ENCODE data around the gene HARBI1. TPM values are rescaled to one million over a fixed set of nuclear protein-coding genes. Genes with fewer than 3 reads are reported as not detected.

HARBI1 gene
- total and polyA plus RNA-seq, 9 of the 15 experiments (the other 6 are each of a cell fraction or from before 2014, with no cell fraction given): 3.5 to 8.4 (median 5.5) TPM

DNA sequence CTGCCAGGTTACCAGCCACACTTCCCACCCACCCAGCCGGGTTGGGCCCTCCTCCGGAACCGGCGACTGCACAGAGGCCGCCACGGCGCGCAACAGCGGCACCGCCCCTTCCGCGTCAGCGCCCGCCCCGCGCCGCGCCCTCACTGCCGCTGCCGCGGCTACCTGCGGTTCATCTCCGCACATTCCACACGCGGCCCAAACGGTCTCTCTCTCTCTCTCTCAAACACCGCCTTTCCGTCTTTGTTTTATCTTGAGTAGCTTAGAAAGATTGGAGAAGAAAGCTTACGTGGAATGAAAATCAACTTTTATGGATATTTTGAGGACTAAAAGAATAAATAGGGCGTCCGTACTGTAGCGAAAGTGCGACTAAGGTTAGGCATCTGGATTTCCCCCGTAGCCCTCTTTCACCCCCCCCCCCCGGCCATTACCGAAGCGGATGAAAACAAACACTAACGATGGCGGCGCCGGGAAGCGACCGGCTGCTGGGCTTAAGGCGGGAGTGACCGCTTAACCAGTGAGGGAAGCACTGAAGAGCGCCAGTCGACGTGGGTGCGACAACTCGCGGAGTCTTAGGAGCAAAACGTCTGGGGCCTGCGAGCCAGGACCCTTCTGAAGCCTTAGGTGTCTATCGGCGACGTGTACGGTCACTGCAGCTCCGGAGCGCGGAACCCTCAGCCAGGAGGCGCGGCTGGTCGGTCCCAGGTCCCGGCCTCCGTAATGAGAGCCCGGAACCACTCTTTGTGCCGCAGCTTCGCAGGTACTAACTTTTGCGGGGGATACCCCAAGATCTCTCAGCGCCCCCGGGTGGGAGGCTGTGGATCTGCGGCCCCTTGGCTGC, at the start of gene HARBI1, which contains the start of gene ATG13 (continued):
- peak; percentile 82 for TF ChIP-seq CHD1 (IDR thresholded peaks at IDR 0.05; ENCODE audit: low read length)
- TF ChIP-seq, protein P1, sequence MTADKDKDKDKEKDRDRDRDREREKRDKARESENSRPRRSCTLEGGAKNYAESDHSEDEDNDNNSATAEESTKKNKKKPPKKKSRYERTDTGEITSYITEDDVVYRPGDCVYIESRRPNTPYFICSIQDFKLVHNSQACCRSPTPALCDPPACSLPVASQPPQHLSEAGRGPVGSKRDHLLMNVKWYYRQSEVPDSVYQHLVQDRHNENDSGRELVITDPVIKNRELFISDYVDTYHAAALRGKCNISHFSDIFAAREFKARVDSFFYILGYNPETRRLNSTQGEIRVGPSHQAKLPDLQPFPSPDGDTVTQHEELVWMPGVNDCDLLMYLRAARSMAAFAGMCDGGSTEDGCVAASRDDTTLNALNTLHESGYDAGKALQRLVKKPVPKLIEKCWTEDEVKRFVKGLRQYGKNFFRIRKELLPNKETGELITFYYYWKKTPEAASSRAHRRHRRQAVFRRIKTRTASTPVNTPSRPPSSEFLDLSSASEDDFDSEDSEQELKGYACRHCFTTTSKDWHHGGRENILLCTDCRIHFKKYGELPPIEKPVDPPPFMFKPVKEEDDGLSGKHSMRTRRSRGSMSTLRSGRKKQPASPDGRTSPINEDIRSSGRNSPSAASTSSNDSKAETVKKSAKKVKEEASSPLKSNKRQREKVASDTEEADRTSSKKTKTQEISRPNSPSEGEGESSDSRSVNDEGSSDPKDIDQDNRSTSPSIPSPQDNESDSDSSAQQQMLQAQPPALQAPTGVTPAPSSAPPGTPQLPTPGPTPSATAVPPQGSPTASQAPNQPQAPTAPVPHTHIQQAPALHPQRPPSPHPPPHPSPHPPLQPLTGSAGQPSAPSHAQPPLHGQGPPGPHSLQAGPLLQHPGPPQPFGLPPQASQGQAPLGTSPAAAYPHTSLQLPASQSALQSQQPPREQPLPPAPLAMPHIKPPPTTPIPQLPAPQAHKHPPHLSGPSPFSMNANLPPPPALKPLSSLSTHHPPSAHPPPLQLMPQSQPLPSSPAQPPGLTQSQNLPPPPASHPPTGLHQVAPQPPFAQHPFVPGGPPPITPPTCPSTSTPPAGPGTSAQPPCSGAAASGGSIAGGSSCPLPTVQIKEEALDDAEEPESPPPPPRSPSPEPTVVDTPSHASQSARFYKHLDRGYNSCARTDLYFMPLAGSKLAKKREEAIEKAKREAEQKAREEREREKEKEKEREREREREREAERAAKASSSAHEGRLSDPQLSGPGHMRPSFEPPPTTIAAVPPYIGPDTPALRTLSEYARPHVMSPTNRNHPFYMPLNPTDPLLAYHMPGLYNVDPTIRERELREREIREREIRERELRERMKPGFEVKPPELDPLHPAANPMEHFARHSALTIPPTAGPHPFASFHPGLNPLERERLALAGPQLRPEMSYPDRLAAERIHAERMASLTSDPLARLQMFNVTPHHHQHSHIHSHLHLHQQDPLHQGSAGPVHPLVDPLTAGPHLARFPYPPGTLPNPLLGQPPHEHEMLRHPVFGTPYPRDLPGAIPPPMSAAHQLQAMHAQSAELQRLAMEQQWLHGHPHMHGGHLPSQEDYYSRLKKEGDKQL (CRISPR knock-in tag; IDR thresholded peaks at IDR 0.05; ENCODE audit: borderline replicate concordance): no peak
- TF ChIP-seq NCOA2 (IDR thresholded peaks at IDR 0.05; ENCODE audit: partially characterized antibody in 2 of 2): no peak
- no peak for TF ChIP-seq CUX1 (CRISPR knock-in tag; IDR thresholded peaks at IDR 0.05)
- peak; percentile 87 for TF ChIP-seq GMEB1 (CRISPR knock-in tag; IDR thresholded peaks at IDR 0.05)
- no peak for TF ChIP-seq XRCC3 (IDR thresholded peaks at IDR 0.05)
- TF ChIP-seq, protein P2, sequence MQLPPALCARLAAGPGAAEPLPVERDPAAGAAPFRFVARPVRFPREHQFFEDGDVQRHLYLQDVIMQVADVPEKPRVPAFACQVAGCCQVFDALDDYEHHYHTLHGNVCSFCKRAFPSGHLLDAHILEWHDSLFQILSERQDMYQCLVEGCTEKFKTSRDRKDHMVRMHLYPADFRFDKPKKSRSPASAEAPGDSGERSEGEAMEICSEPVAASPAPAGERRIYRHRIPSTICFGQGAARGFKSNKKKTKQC (CRISPR knock-in tag; IDR thresholded peaks at IDR 0.05): peak; percentile 60
- TF ChIP-seq BRF1 (IDR thresholded peaks at IDR 0.05; ENCODE audit: borderline replicate concordance, extremely low read depth, insufficient read length): no peak
- TF ChIP-seq SMAD3 (CRISPR knock-in tag; conservative IDR thresholded peaks at IDR 0.05): peak; percentile 54; the same call in 1 of the 2 replicates
- peak; percentile 63 for TF ChIP-seq KDM5B (IDR thresholded peaks at IDR 0.05; ENCODE audit: insufficient replicate concordance, low read depth, low read length)
- TF ChIP-seq SMARCC2 (IDR thresholded peaks at IDR 0.05; ENCODE audit: low read depth): no peak
- TF ChIP-seq NFIC (IDR thresholded peaks at IDR 0.05): peak; percentile 91

Data from K562 (cell line).